SK-N-SH treated with all-trans-retinoic acid at 6 μM for 48 hours (cell line): ENCODE results near the gene C20orf202.

ENCODE experiments used
- ATAC-seq: fragments of 200-7000 bp; cut with Tn5 transposase; 3 replicates; pipeline ENCODE4 v1.9.1; 2020; ENCODE audit warnings: mild to moderate bottlenecking, moderate library complexity
- ARNTL ChIP-seq: fragments of 450-650 bp; formaldehyde crosslinking; IDR thresholded peaks from 2 replicates; pipeline ENCODE4 v1.5.0; 2020; ENCODE audit warnings: low read depth, mild to moderate bottlenecking, moderate library complexity, borderline replicate concordance
- BACH2 ChIP-seq: fragments of 250-450 bp; sonication (Bioruptor Pico); IDR thresholded peaks from 2 replicates; pipeline ENCODE4 v1.9.0; 2021; ENCODE audit warnings: mild to moderate bottlenecking, borderline replicate concordance
- CSDC2 ChIP-seq: fragments of 250-450 bp; sonication (Bioruptor Pico); IDR thresholded peaks from 2 replicates; pipeline ENCODE4 v1.5.0; 2020; ENCODE audit warnings: mild to moderate bottlenecking, moderate library complexity
- ESRRG ChIP-seq: fragments of 250-450 bp; sonication (Bioruptor Pico); IDR thresholded peaks from 2 replicates; pipeline ENCODE4 v1.6.1; 2021; ENCODE audit warnings: mild to moderate bottlenecking
- GLIS3 ChIP-seq: fragments of 250-450 bp; sonication (Bioruptor Pico); IDR thresholded peaks from 2 replicates; pipeline ENCODE4 v1.5.0; 2020; ENCODE audit warnings: mild to moderate bottlenecking, moderate library complexity
- ISL1 ChIP-seq: fragments of 250-450 bp; sonication (Bioruptor Pico); IDR thresholded peaks from 2 replicates; pipeline ENCODE4 v2.1.2; 2022; ENCODE audit warnings: mild to moderate bottlenecking, moderate library complexity
- PATZ1 ChIP-seq: fragments of 250-450 bp; sonication (Bioruptor Pico); IDR thresholded peaks from 2 replicates; pipeline ENCODE4 v1.8.0; 2020; ENCODE audit warnings: mild to moderate bottlenecking, moderate library complexity, borderline replicate concordance
- POU6F1 ChIP-seq: fragments of 250-450 bp; sonication (Bioruptor Pico); IDR thresholded peaks from 2 replicates; pipeline ENCODE4 v1.8.0; 2021; ENCODE audit warnings: low read depth, mild to moderate bottlenecking, moderate library complexity, borderline replicate concordance
- PPARA ChIP-seq: fragments of 250-450 bp; sonication (Bioruptor Pico); IDR thresholded peaks from 2 replicates; pipeline ENCODE4 v1.5.0; 2020; ENCODE audit warnings: mild to moderate bottlenecking, borderline replicate concordance
- RARB ChIP-seq: fragments of 250-450 bp; sonication (Bioruptor Pico); IDR thresholded peaks from 2 replicates; pipeline ENCODE4 v1.8.0; 2021; ENCODE audit warnings: mild to moderate bottlenecking, moderate library complexity
- SNAI2 ChIP-seq: fragments of 250-450 bp; sonication (Bioruptor Pico); IDR thresholded peaks from 2 replicates; pipeline ENCODE4 v1.5.0; 2020; ENCODE audit warnings: mild to moderate bottlenecking, moderate library complexity
- TCF4 ChIP-seq: fragments of 250-450 bp; sonication (Bioruptor Pico); IDR thresholded peaks from 2 replicates; pipeline ENCODE4 v1.8.0; 2021; ENCODE audit warnings: mild to moderate bottlenecking, moderate library complexity, borderline replicate concordance
- ZFP3 ChIP-seq: fragments of 250-450 bp; sonication (Bioruptor Pico); IDR thresholded peaks from 2 replicates; pipeline ENCODE4 v1.5.0; 2020; ENCODE audit warnings: mild to moderate bottlenecking, moderate library complexity
- ZFP30 ChIP-seq: fragments of 450-650 bp; formaldehyde crosslinking; IDR thresholded peaks from 2 replicates; pipeline ENCODE4 v1.5.0; 2022; ENCODE audit warnings: mild to moderate bottlenecking, moderate library complexity
- ZNF565 ChIP-seq: fragments of 450-650 bp; formaldehyde crosslinking; conservative IDR thresholded peaks from 2 replicates; pipeline ENCODE4 v1.5.0; 2020; ENCODE audit warnings: low read depth, mild to moderate bottlenecking, moderate library complexity
- ZNF70 ChIP-seq: fragments of 450-650 bp; formaldehyde crosslinking; IDR thresholded peaks from 2 replicates; pipeline ENCODE4 v1.5.0; 2020; ENCODE audit warnings: mild to moderate bottlenecking, moderate library complexity
- ZNF8 ChIP-seq: fragments of 450-650 bp; formaldehyde crosslinking; IDR thresholded peaks from 2 replicates; pipeline ENCODE4 v1.5.0; 2020; ENCODE audit warnings: mild to moderate bottlenecking, moderate library complexity
- TF ChIP-seq, protein P1 (sequence below): fragments of 250-450 bp; sonication (Bioruptor Pico); IDR thresholded peaks from 2 replicates; pipeline ENCODE4 v1.5.1; 2021; ENCODE audit warnings: mild to moderate bottlenecking, moderate library complexity
- TF ChIP-seq, protein P2 (sequence below): fragments of 250-450 bp; sonication (Bioruptor Pico); IDR thresholded peaks from 2 replicates; pipeline ENCODE4 v1.5.0; 2020; ENCODE audit warnings: mild to moderate bottlenecking, moderate library complexity

C20orf202 gene

GRCh38 chr20:1163653-1164052, 39.6 kb upstream of the C20orf202 start:
- ATAC-seq: no peak

GRCh38 chr20:1164871-1165270, 38.4 kb upstream of the C20orf202 start:
- no peak for ATAC-seq

More at GRCh38 chr20:1163653-1164052, 39.6 kb upstream of the C20orf202 start:
- TF ChIP-seq ZFP3 (no peak), ZNF8 (CRISPR knock-in tag) (no peak), BACH2 (CRISPR knock-in tag) (no peak), ARNTL (no peak), TCF4 (CRISPR knock-in tag) (no peak), CSDC2 (CRISPR knock-in tag) (no peak), ISL1 (CRISPR knock-in tag) (no peak), PATZ1 (CRISPR knock-in tag) (no peak), ZNF70 (CRISPR knock-in tag) (no peak), POU6F1 (no peak), GLIS3 (CRISPR knock-in tag) (no peak)
- TF ChIP-seq, all 23 proteins: peak for 0

GRCh38 chr20:1165521-1165920, 37.7 kb upstream of the C20orf202 start:
- no peak for TF ChIP-seq POU6F1
- TF ChIP-seq ZNF565: no peak
- TF ChIP-seq PATZ1 (CRISPR knock-in tag): no peak
- no peak for TF ChIP-seq ARNTL
- TF ChIP-seq ISL1 (CRISPR knock-in tag): no peak
- TF ChIP-seq ZFP3: no peak
- TF ChIP-seq SNAI2 (CRISPR knock-in tag): no peak
- TF ChIP-seq, protein P1, sequence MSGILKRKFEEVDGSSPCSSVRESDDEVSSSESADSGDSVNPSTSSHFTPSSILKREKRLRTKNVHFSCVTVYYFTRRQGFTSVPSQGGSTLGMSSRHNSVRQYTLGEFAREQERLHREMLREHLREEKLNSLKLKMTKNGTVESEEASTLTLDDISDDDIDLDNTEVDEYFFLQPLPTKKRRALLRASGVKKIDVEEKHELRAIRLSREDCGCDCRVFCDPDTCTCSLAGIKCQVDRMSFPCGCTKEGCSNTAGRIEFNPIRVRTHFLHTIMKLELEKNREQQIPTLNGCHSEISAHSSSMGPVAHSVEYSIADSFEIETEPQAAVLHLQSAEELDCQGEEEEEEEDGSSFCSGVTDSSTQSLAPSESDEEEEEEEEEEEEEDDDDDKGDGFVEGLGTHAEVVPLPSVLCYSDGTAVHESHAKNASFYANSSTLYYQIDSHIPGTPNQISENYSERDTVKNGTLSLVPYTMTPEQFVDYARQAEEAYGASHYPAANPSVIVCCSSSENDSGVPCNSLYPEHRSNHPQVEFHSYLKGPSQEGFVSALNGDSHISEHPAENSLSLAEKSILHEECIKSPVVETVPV (CRISPR knock-in tag): no peak
- TF ChIP-seq BACH2 (CRISPR knock-in tag): no peak
- TF ChIP-seq ZNF70 (CRISPR knock-in tag): no peak
- TF ChIP-seq ZFP30: no peak
- TF ChIP-seq CSDC2 (CRISPR knock-in tag): no peak
- TF ChIP-seq, protein P2, sequence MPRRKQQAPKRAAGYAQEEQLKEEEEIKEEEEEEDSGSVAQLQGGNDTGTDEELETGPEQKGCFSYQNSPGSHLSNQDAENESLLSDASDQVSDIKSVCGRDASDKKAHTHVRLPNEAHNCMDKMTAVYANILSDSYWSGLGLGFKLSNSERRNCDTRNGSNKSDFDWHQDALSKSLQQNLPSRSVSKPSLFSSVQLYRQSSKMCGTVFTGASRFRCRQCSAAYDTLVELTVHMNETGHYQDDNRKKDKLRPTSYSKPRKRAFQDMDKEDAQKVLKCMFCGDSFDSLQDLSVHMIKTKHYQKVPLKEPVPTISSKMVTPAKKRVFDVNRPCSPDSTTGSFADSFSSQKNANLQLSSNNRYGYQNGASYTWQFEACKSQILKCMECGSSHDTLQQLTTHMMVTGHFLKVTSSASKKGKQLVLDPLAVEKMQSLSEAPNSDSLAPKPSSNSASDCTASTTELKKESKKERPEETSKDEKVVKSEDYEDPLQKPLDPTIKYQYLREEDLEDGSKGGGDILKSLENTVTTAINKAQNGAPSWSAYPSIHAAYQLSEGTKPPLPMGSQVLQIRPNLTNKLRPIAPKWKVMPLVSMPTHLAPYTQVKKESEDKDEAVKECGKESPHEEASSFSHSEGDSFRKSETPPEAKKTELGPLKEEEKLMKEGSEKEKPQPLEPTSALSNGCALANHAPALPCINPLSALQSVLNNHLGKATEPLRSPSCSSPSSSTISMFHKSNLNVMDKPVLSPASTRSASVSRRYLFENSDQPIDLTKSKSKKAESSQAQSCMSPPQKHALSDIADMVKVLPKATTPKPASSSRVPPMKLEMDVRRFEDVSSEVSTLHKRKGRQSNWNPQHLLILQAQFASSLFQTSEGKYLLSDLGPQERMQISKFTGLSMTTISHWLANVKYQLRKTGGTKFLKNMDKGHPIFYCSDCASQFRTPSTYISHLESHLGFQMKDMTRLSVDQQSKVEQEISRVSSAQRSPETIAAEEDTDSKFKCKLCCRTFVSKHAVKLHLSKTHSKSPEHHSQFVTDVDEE (CRISPR knock-in tag): no peak
- no peak for TF ChIP-seq ZNF8 (CRISPR knock-in tag)
- no peak for TF ChIP-seq GLIS3 (CRISPR knock-in tag)
- no peak for TF ChIP-seq ESRRG (CRISPR knock-in tag)
- no peak for TF ChIP-seq RARB
- TF ChIP-seq PPARA: no peak
- ATAC-seq: no peak

More at GRCh38 chr20:1164871-1165270, 38.4 kb upstream of the C20orf202 start:
- no peak for TF ChIP-seq RARB
